NB4 (cell line): Measurements from ENCODE around the gene IFNB1.

ENCODE experiments used
- CTCF ChIP-seq: IDR thresholded peaks from one replicate; pipeline ENCODE4 v1.5.1; 2012; ENCODE audit warnings: low read depth, low read length
- MAX ChIP-seq: IDR thresholded peaks from 2 replicates; pipeline ENCODE4 v1.6.1; 2011; ENCODE audit warnings: low read depth, low read length
- POLR2A ChIP-seq: IDR thresholded peaks from 2 replicates; pipeline ENCODE4 v1.6.1; 2011; ENCODE audit warnings: mild to moderate bottlenecking; ENCODE audit not compliant: insufficient read length; ENCODE audit errors: extremely low read depth

GRCh38 chr9:21121595-21122251, 44.0 kb upstream of the IFNB1 start:
- TF ChIP-seq POLR2A = no peak
- no peak for TF ChIP-seq CTCF
- TF ChIP-seq MAX = no peak
